ENCODE data around the gene SHC2.

DNA sequence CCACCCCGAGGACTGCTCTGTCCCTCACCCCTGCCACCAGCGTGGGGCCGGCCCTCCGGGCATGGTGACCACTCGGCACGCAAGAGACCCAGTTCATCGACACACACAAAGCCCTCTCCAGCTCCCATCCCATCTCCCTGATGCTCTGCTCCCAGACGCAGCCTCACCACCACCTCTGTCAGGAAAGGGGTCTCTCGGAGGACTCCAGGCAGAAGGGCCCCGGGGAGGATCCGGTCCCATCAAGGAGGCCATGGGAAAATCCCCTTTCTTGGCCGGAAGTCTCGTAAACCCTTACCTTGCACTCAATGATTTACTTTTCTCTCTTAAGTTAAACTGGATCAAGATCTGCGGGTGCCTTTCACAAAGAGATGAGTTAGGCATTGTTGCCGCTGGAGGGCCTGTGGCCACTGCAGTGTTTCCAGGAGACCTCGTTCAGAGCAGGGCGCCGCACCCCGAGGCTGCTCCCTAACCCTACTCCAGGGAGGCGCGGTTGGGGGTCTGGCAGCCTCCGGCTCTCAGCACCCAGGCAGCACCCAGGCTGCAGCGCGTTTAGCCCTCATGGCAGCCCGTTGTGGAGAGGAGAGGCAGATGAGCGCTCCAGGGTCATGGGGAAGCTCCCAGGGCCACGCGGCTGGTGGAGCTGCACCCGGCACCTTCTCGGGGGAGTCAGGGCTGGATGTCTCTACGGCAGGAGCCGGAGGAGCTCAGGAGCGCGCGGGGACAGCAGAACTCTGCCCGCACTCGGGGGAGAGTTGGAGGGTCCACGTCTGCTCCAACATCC lies 82.8 kb downstream of the SHC2 start:
- TF ChIP-seq POLR2A (IDR thresholded peaks at IDR 0.05; ENCODE audit: low read depth, low read length) (no peak), POLR2AphosphoS5 (IDR thresholded peaks at IDR 0.05; ENCODE audit: low read depth, low read length) (no peak)

Data from GM12892 (cell line).